ENCODE data around the gene RAF1.
A peak's percentile ranks its signal among the peaks of the same experiment; 100 is the strongest.
"Not testable (repeated sequence)": the region's sequence is repeated elsewhere in the genome, so short reads cannot be mapped to it uniquely, and the experiment has no call there.

Gene RAF1

GRCh38 chr3:12679468-12679867 is 15.6 kb upstream of the RAF1 start:
- ChIA-PET CTCF (no interaction called here), POLR2A (ENCODE audit: low non-redundant PET) (interaction anchor here (0.6 kb wide), 1 partner anchor 305 kb away, joined by 5 read pairs; no protein-coding TSS in a partner anchor)
- no peak for TF ChIP-seq CTCF (conservative IDR thresholded peaks at IDR 0.05; ENCODE audit: low read depth)
- H3K27ac ChIP-seq: no peak overlapping the region
- peak; percentile 64 for DNase-seq (ENCODE audit: low spot score)

GRCh38 chr3:12677616-12678015 is 13.7 kb upstream of the RAF1 start:
- H3K27ac ChIP-seq: no peak overlapping the region
- ChIA-PET CTCF (no interaction called here), POLR2A (ENCODE audit: low non-redundant PET) (no interaction called here)
- TF ChIP-seq CTCF (conservative IDR thresholded peaks at IDR 0.05; ENCODE audit: low read depth): no peak
- DNase-seq (ENCODE audit: low spot score): no peak

- ChIA-PET POLR2A (ENCODE audit: low non-redundant PET) (no interaction called here), CTCF (interaction anchor here (0.7 kb wide), 1 partner anchor 16 kb away, joined by 4 read pairs; no protein-coding TSS in a partner anchor)
- no peak for TF ChIP-seq CTCF (conservative IDR thresholded peaks at IDR 0.05; ENCODE audit: low read depth)
- no peak overlapping the region for H3K27ac ChIP-seq
- DNase-seq (ENCODE audit: low spot score): no peak
Measured at GRCh38 chr3:12675115-12675810, 11.3 kb upstream of the RAF1 start.

- DNase-seq (ENCODE audit: low spot score); CTCF ChIA-PET; H3K27ac ChIP-seq; POLR2A ChIA-PET (ENCODE audit: low non-redundant PET): not testable (repeated sequence)
Measured at GRCh38 chr3:12673956-12674736, 10.2 kb upstream of the RAF1 start.

- ChIA-PET POLR2A (ENCODE audit: low non-redundant PET) (no interaction called here), CTCF (interaction anchor here (0.6 kb wide), 1 partner anchor 103 kb away, joined by 3 read pairs; no protein-coding TSS in a partner anchor)
- H3K27ac ChIP-seq: no peak overlapping the region
- TF ChIP-seq CTCF (conservative IDR thresholded peaks at IDR 0.05; ENCODE audit: low read depth): no peak
- no peak for DNase-seq (ENCODE audit: low spot score)
Measured at GRCh38 chr3:12671120-12671450, 7.2 kb upstream of the RAF1 start.

- H3K27ac ChIP-seq: no peak overlapping the region
- no peak for DNase-seq (ENCODE audit: low spot score)
- POLR2A ChIA-PET (ENCODE audit: low non-redundant PET): no interaction called here
- no peak for TF ChIP-seq CTCF (conservative IDR thresholded peaks at IDR 0.05; ENCODE audit: low read depth)
- CTCF ChIA-PET: interaction anchor here (0.6 kb wide), 1 partner anchor 104 kb away, joined by 3 read pairs; no protein-coding TSS in a partner anchor
Measured at GRCh38 chr3:12670365-12671119, 6.6 kb upstream of the RAF1 start.

Measured in RWPE1 (cell line).